GOT3 (cell line): ENCODE measurements around the gene DMAC1.

ENCODE experiments used
- DNase-seq: peaks from one replicate; lab custom pipeline; 2025; ENCODE audit warnings: mixed read lengths; lab: John Stamatoyannopoulos, UW

Gene DMAC1, protein sequence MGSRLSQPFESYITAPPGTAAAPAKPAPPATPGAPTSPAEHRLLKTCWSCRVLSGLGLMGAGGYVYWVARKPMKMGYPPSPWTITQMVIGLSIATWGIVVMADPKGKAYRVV

DNA sequence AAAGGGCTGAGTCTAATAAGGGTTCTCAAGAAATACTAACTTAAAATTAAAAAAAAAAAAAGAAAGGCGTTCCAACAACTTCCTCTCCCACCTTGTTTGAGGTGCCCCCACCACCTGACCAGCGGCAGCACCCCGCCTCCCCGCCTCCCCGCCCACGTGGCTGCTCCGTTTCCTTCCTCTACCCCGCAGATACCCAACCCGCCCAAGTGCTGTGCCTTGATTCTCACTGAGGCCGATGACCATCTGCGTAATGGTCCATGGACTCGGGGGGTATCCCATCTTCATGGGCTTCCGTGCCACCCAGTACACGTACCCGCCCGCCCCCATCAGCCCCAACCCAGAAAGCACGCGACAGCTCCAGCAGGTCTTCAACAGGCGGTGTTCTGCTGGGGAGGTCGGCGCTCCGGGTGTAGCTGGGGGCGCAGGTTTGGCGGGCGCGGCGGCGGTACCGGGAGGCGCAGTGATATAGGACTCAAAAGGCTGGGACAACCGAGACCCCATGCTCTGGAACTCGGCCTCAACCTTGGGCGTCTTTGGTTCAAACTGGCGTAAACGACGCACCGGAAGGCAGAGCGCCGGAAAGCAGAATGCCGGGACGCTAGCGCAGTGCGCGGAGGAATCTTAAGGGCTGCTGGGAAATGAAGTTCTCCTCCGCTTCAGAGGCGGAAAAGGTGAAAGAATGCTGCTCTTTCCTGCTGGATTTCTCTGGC, at the start of gene DMAC1:
TSS of gene DMAC1 (minus strand) at position 545 of the 710 bp plus-strand sequence. CDS start at position 501, 44 bp downstream.
- DNase-seq = no peak

DNA sequence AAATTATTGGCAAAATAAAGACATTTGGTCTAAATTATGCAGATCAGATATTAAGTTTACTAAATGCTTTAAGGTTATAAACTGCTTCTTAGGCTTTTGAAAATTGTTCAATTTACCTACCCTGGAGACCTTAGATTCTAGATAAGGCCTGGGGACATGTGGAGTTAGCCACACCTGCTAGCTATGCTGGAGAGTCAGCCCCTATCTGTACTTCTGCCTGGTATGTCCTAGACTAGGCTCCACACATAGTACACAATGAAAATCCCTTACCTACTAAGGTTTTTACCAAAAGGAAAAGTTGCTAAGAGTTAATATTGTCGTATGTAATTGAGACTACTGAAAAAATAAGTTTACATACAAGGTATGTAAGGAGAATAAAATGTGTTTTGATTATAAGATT, 49.8 kb upstream of the DMAC1 start:
- no peak for DNase-seq

DNA sequence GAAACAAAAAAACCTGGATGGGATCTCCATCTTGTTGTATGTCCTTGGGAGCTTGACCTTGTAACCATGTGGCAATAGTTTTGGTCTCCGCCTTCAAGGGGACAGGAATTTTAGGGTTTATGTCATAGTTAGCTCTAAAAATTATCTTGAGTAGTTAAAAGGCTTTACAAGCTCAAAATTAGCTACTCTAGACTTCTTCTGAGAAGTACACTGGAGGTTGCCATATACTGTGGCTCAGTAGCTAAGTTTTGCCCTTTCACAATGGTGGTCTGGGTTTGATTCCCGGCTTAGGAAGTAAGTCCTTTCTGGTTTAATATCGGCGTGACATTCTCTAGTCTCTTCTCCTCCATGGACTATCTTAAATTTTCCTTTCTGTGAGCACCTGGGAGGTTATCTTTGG, 48.9 kb upstream of the DMAC1 start:
- no peak for DNase-seq

DNA sequence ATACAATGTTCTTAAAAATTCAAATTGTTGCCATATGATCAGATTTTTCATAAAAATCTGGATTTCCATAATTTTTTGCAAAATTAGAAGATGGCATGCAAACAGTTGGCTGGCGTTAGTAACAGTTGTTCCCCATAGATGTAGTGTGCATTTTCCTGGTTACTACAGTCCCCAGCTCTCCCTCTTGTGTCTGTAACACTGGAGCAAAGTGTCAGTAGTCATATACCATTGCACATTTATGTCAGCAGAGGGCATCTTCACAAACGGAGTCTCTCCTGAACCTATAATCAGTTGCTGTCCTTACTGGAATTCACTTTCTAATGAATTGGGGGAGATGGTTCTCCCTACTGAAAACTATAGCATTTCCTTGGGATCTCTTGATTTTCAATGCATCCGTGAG, 44.7 kb upstream of the DMAC1 start:
- DNase-seq = no peak

DNA sequence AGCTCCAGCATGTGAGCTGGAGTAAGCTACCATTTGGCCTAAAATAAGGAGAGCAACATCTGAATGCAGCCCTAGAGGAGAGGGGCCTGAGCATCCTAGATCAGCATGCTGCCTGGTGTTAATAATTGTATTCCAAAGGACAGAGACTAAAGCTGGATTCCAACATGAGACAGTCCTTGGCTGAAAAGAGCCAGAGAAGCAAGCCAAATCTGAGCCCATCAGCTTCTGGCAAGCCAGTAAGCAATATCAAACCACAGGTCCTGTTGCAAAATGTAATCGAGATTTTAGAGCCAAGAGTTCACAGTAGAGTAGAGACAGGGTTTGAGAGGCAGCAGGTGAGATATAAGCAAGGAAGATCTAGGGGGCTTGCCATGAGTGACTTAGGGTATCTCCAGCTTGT, 42.3 kb upstream of the DMAC1 start:
- no peak for DNase-seq

DNA sequence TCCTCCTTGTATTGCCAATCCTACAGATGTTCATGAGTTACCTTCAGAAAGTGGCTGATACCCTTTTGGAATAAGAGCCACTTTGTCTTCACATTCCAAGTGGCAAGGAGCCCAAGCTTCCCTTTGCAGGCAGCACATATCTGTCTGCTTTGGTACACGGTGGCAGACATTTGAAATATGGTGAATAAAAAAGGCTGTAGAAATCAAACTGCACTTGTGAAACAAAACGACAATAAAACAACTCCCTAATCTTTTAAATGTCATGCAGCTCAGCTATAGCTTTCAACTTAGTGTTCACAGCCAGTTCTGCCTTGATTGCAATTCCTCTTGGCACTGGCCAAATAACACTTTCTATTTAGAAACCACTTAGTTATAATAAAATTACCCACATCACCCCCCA, 35.0 kb upstream of the DMAC1 start:
- no peak for DNase-seq

DNA sequence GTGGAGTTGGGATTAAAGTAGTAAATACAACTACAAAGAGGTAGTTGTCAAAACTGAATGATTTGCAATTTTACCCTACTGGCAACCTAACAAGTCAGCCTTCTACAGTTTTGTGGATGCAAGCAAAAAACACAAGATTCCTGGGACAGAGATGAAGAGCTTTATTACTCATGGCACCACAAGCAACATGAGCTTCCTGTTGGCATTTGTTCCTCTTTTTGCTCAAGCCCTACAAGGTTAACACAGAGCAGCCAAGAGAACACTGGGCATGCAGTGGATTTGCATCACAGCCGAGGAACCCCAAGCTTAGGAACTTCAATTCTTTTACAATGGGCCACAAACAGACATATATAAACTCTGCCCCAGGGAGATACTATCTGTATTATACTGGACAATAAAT, 28.8 kb upstream of the DMAC1 start:
- DNase-seq = no peak

DNA sequence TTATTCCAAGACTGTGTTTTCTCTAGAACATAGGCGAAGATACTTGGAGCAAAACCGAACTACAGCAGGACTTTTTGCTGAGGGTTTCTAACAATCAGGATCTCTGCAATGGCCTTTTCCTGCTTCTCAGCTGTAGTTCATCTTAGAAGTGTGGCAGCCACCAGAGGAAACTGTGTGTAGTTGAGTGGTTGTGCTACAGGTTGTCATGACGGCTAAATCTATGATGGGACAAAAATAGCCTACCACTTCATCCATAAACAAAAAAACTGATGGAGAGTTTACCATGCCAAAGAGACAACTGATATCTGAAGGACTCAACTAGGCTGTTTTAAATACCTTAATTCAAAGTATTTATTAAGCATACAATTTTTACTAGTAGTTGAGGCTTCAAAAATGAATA, 28.2 kb upstream of the DMAC1 start:
- no peak for DNase-seq

DNA sequence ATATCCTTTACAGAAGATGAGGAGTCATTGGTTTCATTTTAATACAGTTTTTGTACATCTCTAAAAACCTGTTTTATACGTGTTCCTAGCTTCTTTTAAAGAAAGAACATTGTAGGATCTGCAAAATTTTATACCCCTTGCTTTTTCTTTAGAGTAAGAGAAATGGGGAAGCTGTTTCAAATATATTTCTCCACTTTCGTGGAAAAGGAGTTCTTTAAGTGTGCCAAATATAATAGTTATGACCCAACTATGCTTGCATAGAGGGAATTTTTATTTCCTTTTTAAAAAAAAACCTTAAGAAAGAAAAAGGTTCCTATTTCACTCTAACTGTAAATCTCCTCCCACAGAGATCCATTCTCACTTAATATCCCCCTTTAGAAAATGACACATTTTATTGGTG, 27.5 kb upstream of the DMAC1 start:
- no peak for DNase-seq

DNA sequence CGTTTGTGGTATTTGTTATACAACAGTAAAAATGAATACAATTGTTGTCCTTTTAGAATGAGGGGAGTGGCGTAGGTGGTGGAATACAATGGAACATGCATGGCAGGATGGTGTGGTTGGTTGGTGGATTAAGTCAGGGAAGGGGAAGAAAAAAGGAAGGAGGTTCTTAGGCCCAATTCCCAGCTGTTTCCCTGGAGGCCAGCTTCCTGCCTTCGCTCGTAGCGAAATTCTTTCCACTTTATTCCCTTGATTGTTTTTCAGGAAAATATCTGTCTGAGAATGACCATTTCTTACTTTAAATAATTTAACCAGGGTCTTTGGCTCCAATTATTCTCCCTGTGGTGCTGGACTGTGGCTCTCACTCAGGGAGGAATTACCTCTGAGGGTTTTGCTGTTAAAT, 24.1 kb upstream of the DMAC1 start:
- no peak for DNase-seq

DNA sequence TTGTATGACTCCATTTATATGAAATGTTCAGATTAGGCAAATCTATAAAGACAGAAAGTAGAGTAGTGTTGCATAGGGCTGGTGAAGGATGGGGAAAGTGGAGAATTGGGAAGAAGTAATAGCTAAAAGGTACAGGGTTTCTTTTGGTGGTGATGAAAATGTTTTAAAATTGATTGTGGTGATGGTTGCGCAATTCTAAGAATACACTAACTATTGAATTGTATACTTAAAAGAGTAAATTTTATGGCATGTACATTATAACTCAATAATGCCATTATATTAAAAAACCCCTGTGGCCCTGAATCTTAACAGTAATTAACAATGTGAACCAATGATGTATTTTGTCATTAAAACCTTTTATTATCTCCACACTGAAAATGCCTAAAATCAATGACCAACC, 20.4 kb upstream of the DMAC1 start:
- DNase-seq = no peak

DNA sequence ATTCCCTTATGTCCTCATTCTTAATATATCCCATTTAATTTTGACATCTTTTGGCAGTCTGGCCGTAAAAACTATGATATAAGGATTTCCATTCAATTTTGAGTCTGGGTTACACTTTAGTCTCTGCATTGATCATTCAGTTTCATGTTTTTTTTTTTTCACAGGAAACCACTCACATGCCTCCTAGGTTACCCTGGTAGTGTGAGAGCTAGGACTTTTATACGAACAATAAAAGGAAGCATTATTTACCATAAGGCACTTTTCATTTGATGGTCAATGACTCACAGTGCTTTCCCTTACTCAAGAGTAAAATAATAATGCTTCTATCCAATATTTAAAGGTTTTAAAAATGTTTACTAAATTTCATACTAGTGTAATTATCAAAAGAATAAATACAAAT, 16.4 kb upstream of the DMAC1 start:
- no peak for DNase-seq

DNA sequence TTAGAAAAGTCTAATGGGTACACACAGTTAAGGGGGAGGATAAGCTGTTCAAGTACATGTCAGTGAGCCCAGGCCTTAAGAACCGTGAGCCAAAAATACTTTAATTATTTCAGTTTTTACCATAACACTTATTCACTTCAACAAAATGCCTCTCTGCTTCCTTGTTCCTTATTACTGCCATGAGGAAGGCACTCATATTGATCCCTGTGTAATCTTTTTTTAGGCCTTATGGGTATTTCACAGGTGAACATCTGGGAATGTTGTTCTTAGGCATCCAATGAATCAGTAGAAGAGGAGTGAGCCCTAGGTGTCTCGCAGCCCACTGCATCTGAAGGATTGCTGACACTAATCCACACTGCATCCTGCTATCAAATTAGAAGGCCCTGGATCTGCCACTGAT, 13.5 kb upstream of the DMAC1 start:
- no peak for DNase-seq

DNA sequence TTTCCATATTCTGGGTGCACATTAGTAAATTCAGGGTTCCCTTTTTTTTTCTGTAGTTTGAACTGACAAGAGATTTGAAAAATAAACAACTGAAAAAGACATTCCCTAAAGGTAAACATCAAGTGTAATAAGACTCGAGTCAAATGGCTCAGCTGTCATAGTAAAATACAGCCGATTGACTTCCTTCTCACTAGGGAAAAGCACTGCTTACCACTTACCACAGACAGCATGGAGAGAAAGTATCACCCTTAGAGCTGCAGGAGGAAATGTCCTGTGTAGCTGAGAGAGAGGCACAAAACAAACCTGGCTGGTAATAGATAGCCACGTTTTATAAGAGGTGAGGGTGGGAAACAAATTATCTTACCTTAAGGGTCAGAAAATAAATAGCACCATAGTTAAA, 12.1 kb upstream of the DMAC1 start:
- no peak for DNase-seq

DNA sequence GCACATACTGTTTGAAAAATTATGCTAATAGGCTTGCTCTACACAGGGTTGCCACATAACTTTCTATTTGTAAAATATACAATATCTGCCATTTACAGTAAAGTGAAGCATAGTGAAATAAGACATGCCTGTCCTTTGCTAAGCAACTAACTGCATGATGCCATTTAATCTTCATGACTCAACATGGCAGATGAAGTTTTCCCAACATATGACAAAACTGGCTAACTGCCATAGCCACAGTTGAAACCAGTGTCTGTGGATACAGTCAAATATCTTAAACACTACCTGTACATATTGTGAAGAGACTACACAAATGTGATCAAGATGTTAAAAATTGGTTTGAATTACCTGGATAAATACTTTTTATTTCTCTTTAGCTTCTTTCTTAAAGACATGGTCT, 3.1 kb upstream of the DMAC1 start:
- no peak for DNase-seq

DNA sequence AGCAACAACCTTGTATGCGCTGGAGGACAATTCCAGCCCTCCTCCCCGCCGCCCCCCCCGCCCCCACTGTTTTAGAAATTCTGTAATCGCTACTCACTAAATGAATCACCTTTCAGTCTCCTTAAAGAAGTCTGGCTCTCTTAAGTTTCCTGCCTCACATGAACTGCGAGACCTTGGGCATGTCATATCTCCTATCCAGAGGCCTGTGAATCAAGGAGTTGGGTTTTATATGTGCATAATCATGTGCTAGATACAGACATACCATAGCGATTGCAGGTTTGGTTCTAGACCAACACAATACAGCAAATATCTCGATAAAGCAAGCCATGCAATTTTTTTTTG, 337 bp upstream of the DMAC1 start:
- DNase-seq = no peak

DNA sequence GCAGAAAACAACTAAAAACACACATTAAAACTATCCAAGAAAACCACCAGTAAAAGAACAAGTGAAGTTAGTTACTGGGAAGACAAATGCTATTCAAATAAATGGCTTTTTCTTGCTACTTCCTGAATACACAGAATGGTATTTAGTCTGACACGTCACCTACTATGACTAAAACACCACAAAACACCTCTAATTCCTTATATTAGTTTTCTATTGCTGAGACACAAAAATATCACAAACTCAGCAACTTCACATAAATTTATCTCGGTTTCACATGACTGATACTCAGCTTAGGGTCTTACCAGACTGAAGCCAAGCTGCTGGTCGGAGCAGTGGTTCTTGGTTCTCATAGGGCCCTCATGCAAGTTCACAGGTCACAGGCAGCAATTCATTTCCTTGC, 5.4 kb downstream of the DMAC1 start:
- DNase-seq = no peak

DNA sequence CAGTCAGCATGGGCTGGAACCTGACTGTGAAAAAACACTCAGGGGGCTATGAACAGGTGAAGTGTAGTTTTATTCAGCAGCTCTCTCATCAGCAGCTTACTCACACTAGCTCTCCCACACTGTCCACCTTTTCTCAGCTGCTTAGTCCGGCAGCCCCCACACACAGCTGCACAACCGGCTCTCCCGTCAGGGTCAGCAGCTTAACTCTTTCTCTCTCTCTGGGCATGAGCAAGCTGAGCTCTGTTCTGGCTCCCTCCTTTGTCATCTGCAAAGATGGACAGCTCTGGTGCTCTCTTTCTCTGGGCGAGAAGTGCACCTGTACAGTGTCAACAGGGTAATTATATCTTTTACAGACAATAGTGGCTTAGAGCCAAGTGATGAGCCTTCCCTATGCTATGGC, 8.2 kb downstream of the DMAC1 start:
- DNase-seq = no peak

DNA sequence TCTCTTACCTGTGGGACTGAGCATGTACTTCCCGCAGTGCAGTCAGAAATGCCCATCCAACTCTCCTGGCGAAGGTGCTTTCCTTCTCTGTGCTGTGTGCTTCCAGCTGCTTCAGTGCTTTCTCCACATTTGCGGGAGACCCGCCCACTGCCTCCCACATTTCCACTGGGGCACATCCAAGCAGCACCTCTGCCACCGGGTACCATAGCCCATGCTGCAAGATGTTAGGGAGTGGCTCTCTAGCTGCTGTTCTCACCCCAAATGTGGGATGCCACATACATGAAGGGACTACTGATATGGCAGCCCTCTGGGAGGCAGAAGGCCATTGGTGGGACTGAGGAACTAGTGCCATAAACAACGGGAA, 8.8 kb downstream of the DMAC1 start:
- no peak for DNase-seq

DNA sequence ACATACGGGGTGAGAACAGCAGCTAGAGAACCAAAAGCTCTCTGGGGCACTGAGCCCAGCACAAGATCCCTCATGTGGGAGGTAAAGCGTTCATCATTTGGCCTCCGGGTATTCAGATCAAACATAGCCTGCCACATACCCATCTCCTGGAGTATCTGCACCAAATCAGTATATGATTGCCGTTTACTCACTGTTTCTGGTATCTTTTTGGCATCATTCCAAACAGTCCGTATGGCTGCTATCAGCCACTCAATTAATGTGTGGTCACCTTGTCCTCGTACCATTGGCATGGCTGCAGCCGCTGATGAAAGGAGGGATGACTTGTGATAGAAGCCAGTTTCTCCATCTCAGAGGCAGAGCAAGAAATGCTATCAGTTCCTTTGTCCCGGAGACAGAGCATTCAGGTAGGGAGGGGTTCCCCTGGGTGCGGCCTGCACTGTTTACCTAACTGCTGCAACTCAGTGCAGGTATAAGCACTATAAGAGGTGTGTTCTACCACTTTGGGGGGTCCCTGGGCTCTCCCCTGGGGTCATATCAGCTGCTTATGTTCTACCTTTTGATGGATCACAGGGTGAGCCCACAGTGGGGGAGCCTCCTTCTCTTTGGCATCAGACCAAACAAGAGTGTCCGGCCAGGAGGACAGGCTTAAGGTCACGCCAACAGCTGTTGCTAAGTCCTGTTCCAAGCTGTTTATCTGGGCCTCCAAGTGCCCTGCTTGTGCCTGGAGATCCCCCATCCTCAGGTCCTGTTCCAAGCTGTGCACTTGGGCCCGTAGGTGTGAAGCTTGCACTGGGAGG, 9.4 kb downstream of the DMAC1 start:
- no peak for DNase-seq

DNA sequence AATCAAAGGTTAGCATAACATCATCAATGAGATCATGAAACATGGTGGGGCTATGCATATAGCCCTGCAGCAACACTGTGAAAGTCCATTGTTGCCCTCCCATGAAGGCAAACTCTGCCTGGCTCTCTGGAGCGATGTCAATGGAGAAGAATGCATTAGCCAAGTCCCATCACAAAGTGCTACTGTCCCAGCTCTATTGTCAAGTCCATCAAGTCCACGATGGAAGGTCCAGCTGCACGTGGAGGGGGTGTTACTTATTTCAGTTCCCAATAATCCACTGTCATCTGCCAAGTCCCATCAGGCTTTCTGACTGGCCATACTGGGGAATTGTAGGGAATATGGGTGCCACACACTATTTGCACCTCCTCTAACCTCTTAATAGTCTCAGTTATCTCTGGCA, 10.8 kb downstream of the DMAC1 start:
- DNase-seq = no peak

DNA sequence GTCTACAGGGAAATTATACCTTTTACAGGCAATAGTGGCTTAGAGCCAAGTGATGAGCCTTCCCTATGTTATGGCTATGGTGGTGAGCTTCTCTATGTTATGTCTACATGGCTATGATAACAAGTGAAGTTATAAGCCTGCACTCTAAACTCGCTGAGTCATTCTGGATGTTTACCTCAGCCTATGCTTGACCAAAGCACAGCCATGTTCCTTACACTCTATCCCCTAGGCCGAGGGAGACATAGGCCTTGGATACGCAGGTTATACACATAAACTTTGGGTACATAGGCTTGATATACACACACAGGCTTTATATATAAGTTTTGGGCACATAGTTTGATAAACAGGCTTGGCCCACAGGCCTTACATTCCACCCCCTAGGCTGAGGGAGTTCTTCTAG, 13.8 kb downstream of the DMAC1 start:
- no peak for DNase-seq

DNA sequence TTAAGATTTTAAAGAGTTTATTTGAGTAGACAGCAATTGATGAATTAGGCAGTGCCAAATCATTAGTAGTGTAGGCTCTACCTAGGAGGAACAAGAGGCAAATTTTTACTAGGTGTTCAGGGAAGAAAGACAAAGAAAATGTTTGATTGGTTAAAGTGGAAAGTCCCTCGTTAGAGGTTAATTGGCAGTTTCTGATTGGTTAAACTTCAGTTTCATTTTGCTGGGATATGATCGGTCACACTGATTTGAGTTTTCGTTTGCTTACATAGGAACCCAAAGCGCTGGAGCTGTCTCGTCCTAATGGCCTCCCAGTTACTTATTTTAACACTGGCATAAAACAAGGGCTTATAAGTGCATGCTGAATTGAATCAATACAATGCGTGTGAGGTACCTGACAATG, 15.1 kb downstream of the DMAC1 start:
- no peak for DNase-seq

DNA sequence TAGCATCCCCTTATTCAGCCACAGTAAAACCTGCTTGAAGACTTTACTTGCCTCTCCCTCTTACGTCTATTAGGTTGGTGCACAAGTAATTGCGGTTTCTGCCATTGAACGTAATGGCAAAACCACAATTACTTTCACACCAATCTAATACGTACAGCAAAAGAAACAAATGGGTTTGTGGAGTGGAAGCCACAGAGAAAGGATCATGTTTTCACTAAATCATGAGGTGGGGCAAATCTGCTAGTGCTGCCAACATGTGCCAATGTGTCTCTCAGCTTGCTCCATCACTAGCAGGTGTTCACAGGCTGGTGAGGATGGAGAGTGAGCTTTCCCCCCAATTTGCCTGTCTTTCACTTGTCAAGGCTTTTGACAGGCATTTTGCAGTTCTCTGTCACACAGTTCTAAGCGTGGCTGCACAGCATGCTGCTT, 15.9 kb downstream of the DMAC1 start:
- DNase-seq = no peak
